ENCODE data around the gene FRY.
"Not testable (repeated sequence)": the region's sequence is repeated elsewhere in the genome, so short reads cannot be mapped to it uniquely, and the experiment has no call there.

Gene FRY

DNA sequence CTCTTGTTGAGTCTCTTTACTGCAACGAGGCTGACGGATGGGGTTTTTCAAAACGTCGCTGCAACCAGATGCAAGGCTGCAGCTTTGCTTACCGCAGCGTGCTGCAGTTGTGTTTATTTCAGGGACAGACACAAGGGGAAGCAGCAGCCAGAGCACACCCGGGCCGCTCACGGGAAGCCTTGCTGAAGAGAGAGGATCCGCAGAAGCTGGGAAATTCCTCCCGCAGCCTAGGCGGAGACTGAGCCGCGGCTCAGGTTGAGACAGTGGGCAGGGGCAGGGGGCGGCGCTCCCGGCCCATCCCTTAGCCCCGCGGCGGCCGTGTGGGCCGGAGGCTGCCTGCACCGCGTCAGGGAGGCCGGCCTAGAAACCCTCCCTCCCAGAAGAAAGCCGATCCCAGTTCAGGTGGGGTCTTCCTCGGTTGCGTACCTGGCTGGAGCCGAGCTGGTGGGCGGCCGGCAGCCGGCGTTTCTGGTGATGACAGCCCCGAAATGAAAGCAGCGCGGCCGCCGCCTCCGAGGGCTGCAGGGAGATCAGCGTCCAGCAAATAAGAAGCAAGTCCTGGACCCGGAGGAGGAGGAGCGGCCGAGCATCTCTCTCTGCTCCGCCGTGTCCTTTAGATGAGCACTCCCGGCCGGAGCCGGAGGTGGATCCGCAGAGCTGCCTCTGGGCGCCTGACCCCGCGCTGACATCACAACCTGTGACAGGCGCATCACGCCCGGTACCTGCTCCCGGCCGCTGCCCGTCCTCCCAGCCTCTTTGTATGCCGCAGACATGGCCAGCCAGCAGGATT is at the start of gene FRY:
Gene FRY, plus strand, starts transcription at position 750 of the 790 bp plus-strand sequence. Its CDS starts 22 bp downstream, at position 772.
- DNase-seq (ENCODE audit: low read depth, low spot score), result peak; percentile 93

DNA sequence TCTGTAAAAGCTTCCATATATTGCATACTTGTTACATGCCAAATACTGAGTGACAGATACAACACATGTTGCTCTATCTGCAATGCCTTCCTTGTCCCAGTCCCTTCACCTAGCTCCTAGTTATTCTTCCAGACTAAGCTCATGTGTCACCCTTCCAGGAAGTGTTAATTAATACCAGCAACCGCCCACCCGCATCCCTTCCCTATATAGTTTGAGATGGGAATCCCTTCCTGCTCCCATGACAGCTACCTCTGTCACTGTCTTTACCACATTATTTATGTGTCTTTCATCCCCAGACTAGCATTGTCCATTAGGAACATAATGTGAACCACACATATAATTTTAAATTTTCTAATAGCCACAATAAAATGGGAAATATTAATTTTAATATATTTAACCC is 49.5 kb upstream of the FRY start:
- DNase-seq (ENCODE audit: low read depth, low spot score), result no peak

DNA sequence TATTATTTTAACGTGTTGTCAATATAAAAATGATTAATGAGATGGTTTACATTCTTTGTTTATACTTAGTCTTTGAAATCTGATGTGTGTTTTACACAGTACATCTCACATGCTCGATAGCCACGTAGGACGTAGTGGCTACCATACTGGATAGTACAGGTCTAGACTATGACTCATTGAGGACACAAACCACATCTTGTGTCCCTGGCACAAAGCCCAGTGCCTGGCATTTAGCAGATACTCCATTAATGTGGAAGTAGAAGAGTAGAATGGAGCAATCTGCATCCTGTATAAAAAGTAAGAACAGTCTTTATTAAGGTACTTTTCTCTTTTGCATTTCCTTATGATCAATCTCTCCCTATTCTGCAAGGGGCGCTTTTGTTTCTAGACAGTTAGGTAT is 49.0 kb upstream of the FRY start:
- no peak for DNase-seq (ENCODE audit: low read depth, low spot score)

DNA sequence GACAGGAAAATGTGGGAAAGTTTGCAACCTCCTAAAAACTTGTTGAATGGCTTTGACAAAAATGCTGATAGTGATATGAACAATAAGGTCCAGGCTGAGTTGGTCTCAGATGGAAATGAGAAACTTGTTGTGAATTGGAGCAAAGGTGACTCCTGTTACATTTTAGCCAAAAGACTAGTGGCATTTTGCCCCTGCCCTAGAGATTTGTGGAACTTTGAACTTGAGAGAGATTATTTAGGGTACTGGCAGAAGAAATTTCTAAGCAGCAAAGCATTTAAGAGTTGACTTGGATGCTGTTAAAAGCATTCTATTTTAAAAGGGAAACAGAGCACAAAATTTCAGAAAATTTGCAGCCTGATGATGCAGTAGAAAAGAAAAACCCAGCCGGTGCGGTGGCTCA is 47.9 kb upstream of the FRY start:
- DNase-seq (ENCODE audit: low read depth, low spot score), result not testable (repeated sequence)

DNA sequence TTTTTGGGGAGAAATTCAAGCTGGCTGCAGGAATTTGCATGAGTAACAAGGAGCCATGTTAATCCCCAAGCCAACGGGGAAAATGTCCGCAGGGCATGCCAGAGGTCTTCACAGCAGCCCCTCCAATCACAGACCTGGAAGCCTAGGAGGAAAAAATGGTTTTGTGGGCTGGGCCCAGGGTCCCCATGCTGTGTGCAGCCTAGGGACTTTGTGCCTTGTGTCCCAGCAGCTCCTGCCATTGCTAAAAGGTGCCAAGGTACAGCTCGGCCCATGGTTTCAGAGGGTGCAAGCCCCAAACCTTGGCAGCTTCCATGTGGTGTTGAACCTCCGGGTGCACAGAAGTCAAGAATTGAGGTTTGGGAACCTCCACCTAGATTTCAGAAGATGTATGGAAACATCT is 47.2 kb upstream of the FRY start:
- not testable (repeated sequence) for DNase-seq (ENCODE audit: low read depth, low spot score)

DNA sequence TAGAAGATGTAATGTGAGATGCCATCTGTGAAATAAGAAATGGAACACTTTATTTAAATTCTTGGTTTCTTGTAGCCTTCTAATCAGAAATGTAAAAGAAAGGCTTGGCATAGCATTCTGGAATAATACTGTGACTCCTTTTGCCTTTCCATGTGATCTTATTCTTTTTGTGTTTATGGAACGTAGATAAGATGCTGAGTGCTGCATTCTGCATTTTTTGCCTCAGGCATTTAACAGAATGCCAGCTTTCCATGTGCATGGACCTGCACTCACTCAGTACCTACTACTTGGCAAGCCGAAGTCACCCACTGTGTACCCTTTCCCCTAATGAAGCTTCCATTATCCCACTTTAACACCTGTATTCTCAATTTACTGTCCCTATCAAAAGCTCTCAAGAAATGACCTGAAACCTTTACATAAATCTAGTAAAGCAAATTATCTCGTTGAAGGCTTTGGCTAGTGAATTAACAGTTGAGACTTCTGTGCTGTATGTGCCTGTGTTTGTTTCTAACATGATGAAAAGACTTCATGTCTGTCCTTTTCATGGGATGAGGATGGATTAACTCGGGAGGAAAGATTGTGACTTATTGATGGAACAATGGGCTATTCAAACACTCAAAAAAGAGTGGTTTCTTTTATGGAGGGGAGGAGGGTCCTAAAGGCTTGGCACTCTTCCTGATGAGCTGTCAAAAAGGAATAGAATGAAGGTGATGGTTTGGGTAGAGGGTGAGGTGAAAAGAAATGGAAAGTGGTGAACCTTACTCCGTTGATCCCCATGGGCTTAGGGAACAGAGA is 44.7 kb upstream of the FRY start:
- no peak for DNase-seq (ENCODE audit: low read depth, low spot score)

DNA sequence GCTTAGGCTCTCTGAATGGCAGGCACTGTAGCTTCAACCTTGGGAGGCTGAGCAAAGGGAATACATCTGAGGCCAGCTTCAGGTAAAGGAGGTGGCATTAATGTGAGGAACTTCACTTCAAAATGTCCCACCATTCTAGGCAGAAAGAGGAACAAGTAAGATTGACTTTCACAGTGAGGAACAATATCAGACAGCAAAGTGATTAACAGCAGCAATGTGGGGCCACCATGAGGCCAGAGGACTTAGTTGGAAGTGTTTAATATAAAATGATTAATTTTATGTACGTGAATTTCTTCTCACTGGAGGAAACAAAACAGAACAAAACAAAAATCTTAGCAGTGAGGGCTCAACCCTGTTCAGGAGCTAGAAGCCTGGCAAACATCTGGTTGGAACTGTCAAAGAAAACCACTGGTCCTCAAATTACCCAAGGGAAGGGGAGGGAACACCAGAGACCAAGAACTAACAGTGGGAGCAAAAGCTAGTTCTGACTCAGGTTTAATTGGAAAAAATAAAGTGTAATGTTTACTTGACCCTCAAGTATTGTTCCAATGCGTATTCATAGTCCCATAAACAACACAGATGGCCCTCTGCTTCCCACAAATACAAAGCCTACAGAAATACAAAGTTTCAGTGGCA is 43.9 kb upstream of the FRY start:
- DNase-seq (ENCODE audit: low read depth, low spot score), result no peak

DNA sequence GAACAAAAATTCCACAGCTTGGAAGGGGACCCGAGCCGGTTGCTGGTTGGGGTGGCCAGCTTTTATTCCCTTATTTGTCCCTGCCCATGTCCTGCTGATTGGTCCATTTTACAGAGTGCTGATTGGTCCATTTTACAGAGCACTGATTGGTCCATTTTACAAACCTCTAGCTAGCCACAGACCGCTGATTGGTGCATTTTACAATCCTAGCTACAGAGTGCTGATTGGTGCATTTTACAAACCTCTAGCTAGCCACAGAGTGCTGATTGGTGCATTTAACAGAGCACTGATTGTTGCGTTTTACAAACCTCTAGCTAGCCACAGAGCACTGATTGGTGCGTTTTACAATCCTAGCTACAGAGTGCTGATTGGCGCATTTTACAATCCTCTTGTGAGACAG is 37.2 kb upstream of the FRY start:
- not testable (repeated sequence) for DNase-seq (ENCODE audit: low read depth, low spot score)

DNA sequence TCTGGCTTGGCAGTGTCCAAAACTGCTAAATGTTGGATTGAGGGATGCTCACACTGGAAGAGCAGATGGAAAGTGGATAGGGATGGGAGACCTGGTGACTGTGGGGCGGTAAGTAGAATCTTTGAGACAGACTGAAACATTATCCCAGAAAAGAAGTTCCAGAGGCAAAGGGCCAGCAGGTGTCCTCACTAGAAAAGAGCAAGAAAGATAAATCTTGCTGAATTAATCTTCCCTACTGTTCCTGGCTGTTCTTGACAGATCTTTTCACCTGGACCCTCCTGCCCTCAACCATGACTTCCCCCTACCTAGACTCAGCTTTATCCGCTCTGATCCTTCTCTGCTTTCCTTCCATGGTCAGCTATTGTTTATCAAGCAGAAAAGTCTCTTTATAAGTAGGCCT is 35.0 kb upstream of the FRY start:
- no peak for DNase-seq (ENCODE audit: low read depth, low spot score)

DNA sequence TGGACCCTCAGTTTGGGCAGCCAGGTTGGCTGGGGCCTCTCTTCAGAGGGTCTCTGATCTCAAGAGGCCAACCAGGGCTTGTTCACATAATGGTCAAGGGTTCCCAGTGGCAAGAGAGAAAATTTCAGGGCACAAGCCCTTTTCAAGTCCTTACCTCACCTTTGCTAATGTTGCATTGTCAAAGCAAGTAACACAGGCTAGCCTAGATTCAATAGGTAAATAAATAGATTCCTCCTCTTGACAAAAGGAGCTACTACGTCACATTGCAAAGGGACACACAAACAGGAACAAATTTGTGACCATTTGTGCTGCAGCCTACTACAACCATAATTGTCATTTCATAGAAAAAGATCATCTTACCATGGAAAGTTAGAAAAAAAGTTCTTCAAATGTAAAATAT is 33.9 kb upstream of the FRY start:
- DNase-seq (ENCODE audit: low read depth, low spot score), result no peak

DNA sequence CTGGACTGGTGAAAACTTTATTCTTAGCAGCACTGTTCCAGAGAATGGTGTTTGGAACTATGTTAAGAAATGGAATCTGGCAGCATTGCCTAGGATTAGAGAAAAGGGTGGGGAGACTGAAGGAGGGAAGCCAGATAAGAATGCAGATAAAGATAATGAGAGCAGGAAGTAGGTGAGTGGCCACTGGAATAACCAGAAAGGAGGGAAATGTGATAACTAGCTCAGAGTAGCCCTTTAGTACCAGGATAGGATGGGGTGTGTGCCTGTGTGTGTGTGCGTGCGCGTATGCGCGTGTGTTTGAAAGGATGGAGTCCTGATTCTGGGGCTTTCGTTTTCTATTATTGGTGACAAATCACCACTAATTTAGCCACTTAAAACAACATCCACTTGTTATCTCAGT is 33.4 kb upstream of the FRY start:
- peak; percentile 14 for DNase-seq (ENCODE audit: low read depth, low spot score)

DNA sequence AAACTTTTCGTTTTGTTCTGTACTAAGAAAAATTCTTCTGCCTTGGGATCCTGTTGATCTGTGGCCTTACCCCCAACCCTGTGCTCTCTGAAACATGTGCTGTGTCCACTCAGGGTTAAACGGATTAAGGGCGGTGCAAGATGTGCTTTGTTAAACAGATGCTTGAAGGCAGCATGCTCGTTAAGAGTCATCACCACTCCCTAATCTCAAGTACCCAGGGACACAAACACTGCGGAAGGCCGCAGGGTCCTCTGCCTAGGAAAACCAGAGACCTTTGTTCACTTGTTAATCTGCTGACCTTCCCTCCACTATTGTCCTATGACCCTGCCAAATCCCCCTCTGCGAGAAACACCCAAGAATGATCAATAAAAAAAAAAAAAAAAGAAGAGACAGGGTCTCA is 30.8 kb upstream of the FRY start:
- DNase-seq (ENCODE audit: low read depth, low spot score), result not testable (repeated sequence)

DNA sequence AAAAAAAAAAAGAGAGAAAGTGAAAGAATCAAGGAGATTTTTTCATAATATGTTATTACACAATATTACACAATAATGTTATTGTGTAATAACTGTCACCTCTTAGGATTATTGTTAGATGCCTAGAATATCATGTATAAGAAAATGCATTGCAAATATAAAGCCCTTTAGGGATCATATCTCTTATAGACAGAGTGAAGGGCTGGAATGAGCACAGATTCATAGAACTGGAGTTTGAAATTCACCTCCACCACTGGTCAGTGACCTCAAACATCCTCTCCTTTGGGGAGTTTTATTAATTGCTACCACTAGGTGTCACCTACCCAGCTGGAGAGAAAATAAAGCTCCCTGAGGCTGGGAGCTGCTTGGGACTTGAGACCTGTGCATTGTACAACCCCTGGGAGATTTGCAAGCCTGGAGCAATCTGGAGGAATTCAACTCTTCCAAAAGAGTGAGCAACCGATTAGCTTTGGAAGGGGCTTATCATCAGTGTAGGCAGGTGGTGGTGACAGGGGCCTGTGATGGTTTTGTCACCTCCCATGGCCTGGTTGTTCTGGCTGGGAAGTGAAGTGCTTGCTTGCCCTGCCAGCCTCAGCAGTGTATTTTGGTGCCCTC is 30.3 kb upstream of the FRY start:
- peak; percentile 64 for DNase-seq (ENCODE audit: low read depth, low spot score)

DNA sequence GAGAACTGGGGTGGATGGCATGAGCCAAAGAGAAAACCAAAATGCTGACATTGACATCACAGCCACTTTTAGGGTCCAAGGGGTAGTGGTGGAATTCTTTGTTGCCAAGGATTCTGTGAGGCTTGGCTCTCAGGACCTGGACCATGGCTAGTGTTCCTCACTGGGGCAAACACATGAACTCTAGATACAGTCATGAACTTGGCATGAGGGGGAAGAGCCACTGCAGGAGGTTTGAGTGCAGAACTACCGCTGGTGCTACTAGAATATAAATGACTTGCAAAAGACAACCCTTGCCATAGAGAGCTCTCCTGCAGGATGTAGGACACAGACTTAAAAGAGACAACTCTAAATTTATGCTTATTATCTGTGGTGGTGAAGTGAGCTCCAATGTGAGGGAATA is 29.8 kb upstream of the FRY start:
- DNase-seq (ENCODE audit: low read depth, low spot score), result no peak

DNA sequence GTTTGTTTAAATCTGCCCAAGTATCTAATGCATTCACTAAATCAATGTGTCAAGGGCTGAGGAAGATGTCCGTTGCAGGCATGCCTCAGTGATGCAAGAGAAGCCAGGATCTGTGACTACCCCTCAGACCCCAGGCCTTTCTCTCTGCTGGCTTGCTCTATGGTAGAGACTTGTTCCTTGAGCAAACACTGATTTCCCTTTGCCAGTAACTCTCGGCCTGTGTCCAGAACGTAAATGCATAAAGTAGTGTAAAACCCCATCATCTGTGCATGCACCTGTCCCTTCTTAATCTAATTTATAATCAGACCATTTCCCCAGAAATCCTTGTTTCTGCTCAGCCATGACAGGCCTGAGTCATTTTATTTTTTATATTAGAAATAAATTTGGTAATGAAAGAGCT is 28.7 kb upstream of the FRY start:
- DNase-seq (ENCODE audit: low read depth, low spot score), result no peak

DNA sequence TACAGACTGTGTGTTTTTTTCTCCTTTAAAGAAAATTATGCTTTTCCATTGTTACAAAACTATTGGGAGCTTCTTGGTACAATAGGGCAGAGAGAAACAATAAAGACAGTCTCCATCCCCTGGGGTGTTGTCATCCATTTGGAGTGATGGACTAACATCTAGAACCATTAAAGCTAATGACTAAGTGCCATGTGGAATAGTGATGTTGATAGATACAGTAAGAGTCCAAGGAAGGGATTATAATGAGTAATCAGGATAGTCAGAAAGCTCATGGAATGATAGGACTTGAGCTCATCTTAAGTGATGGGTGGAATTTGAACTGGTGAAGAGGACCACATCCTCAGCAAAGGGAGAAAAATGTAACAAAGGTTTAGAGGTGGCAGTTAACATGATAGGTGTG is 24.1 kb upstream of the FRY start:
- no peak for DNase-seq (ENCODE audit: low read depth, low spot score)

DNA sequence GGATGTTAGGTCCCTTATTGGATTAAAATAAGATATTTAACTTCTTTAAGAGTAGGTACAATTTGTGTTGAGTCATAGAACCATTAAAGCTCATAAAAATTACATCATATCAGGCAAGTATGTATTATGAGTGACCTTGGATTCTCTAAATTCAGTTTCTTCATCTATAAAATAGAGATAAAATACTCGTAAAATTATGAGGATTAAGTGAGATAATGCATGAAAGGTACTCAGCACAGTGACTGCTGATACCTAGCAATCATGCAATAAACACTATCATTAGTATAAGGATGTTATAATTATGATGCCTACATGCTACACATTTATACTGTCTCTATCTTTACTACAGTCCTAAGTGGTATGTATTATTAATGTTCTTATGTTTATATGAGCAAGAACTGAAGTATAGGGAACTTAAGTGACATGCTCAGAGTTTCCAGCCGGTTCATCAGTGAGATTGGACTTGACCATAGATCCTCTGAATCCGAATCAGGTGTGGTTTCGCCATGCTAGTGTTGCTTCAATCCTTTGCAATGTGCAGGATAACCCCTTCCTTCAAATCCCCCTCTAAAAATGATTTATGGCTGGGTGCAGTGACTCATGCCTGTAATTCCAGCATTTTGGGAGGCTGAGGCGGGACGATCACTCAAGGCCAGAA is 22.9 kb upstream of the FRY start:
- no peak for DNase-seq (ENCODE audit: low read depth, low spot score)

DNA sequence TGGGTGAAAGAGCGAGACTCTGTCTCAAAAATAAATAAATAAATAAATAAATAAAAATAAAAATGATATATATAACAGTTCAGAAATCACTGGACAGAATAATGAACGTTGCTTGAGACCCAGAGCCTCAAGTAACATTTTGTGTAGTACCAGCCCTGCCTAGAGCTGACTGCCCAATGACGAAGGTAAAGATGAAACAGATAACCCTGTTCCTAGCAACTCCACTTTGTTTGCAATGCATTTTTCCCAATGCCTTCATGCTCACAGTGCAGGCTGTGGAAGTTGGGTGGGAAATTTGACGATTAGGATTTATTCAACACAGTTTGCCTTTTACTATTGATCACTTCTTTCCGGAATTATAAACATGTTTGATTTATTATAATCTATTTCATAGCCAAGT is 22.2 kb upstream of the FRY start:
- DNase-seq (ENCODE audit: low read depth, low spot score), result no peak

DNA sequence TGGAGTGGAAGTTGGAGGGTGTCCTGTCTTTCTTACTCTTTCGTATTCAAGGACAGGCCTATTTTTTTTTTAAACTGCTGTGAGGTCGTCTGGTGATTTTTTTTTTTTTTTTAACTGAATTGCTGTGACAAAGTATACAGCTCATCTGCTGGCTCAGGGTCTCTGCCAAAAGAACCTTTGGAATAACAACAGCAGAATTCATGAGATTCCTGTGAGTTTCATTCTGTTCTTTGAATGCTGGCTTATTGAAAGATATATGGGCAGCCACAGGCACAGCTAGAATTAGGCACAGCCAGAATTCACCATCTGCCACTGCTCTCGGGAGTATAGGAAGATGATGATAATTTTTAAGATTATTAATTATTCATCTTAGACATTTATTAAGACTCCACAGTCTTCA is 21.4 kb upstream of the FRY start:
- no peak for DNase-seq (ENCODE audit: low read depth, low spot score)

DNA sequence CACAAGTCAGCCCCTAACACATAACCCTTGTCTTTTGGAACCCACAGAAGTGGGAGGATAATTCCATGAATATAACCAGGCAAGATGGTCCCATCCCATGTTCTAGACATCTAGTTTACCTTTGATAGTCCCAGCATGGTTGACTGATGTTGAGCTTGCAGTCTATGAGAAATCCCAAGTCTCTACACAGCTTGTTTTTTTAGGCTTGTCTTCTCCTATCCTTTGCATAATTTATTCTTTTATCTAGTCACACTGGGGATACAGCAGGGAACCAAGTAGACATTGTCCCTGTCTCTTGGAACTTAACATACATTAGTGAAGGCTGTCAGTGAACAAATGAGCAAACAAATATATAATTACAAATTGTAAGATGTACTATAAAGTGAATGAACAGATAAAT is 19.6 kb upstream of the FRY start:
- DNase-seq (ENCODE audit: low read depth, low spot score), result no peak

DNA sequence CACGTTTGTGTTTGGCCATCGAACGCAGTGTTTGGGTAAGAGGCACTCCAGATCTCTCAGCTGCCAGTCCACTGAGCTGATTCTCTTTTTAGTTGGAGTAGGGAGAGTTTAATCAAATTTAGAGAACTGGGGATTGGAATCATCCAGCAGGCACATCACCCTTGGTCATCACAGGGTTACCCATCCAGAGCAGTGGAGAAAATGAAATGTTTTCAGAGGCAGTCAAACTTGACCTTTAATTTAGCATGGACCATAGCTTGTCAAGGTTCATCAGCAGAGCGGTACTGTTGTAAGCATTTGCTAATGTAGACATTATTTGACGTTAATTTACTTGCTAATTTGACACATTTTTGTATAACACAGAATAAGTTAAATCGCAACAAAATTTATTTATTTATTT is 18.4 kb upstream of the FRY start:
- no peak for DNase-seq (ENCODE audit: low read depth, low spot score)

DNA sequence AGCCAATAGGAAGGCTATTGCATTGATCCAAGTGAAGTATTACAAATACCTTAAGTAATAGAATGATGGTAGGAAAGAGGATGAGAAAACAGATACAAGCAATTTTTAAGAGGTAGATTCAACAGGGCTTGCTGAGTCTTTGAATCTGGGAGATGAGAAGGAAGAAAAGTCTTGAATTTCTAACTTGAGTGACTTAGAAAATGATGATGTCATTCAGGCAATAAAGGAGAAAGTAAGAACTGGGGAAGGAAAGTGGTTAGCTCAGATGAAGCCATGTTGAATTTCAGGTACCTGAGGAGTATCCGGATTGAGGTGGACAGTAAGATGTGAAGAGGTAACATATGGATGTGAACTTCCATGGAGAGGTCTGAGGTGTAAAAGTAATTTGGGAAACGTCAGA is 15.5 kb upstream of the FRY start:
- DNase-seq (ENCODE audit: low read depth, low spot score), result no peak

All from ELF-1 (cell line).